PC-3 (cell line): ENCODE measurements around the gene CHP2. TPM values are rescaled to one million over a fixed set of nuclear protein-coding genes. Genes with fewer than 3 reads are reported as not detected.

ENCODE experiments used
- ATAC-seq: fragments of 200-7000 bp; cut with Tn5 transposase; 2 replicates; pipeline ENCODE4 v1.9.1; 2020; ENCODE audit warnings: mild to moderate bottlenecking, moderate library complexity
- BruUV-seq: library from RNA; stranded (reverse); fragments of 400-500 nt; replicated peaks from 2 replicates; lab custom pipeline; 2021; lab: Mats Ljungman, UMichigan
- CTCF ChIA-PET: fragments of 300-600 bp; sonication (Branson Sonifier 250); formaldehyde crosslinking; loops from one replicate; lab custom pipeline; 2022; ENCODE audit warnings: antibody characterized with exemption; lab: Charles Lee
- POLR2A ChIA-PET: fragments of 300-600 bp; sonication (Branson Sonifier 250); formaldehyde crosslinking; loops from one replicate; lab custom pipeline; 2022; ENCODE audit warnings: antibody characterized with exemption; ENCODE audit not compliant: unreplicated experiment; lab: Charles Lee
- DNase-seq: peaks from one replicate; pipeline ENCODE4 v3.0.0-alpha.2; 2015
- H2AFZ ChIP-seq: fragments of 300-600 bp; sonication (generic); 2 replicates; pipeline ENCODE4 v1.6.0; 2016; ENCODE audit warnings: antibody characterized with exemption, low read length
- H3F3A ChIP-seq: fragments of 300-600 bp; sonication (generic); one replicate; pipeline ENCODE4 v1.6.0; 2017; ENCODE audit warnings: antibody characterized with exemption, low read length, control low read depth, mild to moderate bottlenecking; ENCODE audit not compliant: unreplicated experiment
- H3K27ac ChIP-seq: fragments of 300-600 bp; sonication (generic); 2 replicates; pipeline ENCODE4 v1.5.1; 2016; ENCODE audit warnings: mild to moderate bottlenecking, low read length
- H3K27me3 ChIP-seq: fragments of 300-600 bp; sonication (generic); 2 replicates; pipeline ENCODE4 v1.6.1; 2016; ENCODE audit warnings: low read length, mixed read lengths
- H3K36me3 ChIP-seq: fragments of 300-600 bp; sonication (generic); 2 replicates; pipeline ENCODE4 v1.6.1; 2016; ENCODE audit warnings: low read depth, mixed run types, low read length, mixed read lengths
- H3K4me1 ChIP-seq: fragments of 300-600 bp; sonication (generic); 2 replicates; pipeline ENCODE4 v1.5.1; 2016; ENCODE audit warnings: low read length; ENCODE audit not compliant: insufficient read depth
- H3K4me2 ChIP-seq: fragments of 300-600 bp; sonication (generic); 2 replicates; pipeline ENCODE4 v1.6.0; 2016; ENCODE audit warnings: low read length
- H3K4me3 ChIP-seq: fragments of 300-600 bp; sonication (generic); 2 replicates; pipeline ENCODE4 v1.5.1; 2016; ENCODE audit warnings: mild to moderate bottlenecking, low read length, mixed read lengths
- H3K79me2 ChIP-seq: fragments of 300-600 bp; sonication (generic); 2 replicates; pipeline ENCODE4 v1.6.1; 2017; ENCODE audit warnings: low read length, mixed read lengths
- H3K9ac ChIP-seq: fragments of 300-600 bp; sonication (generic); 2 replicates; pipeline ENCODE4 v1.6.0; 2016; ENCODE audit warnings: mild to moderate bottlenecking, low read length
- H3K9me2 ChIP-seq: fragments of 300-600 bp; sonication (generic); replicated peaks from 2 replicates; pipeline ENCODE4 v1.6.1; 2016; ENCODE audit warnings: mixed run types, low read length, mixed read lengths
- H3K9me3 ChIP-seq: fragments of 300-600 bp; sonication (generic); 2 replicates; pipeline ENCODE4 v1.6.1; 2016; ENCODE audit warnings: low read length, mixed read lengths
- H4K20me1 ChIP-seq: fragments of 300-600 bp; sonication (generic); 2 replicates; pipeline ENCODE4 v1.6.1; 2016; ENCODE audit warnings: low read length, mixed read lengths
- EZH2 ChIP-seq: fragments of 300-600 bp; sonication (generic); IDR thresholded peaks from one replicate; pipeline ENCODE4 v1.6.1; 2017; ENCODE audit warnings: antibody characterized with exemption, mild to moderate bottlenecking, low read length; ENCODE audit not compliant: unreplicated experiment
- EZH2phosphoT487 ChIP-seq: fragments of 300-600 bp; sonication (generic); IDR thresholded peaks from 2 replicates; pipeline ENCODE4 v1.6.1; 2018; ENCODE audit warnings: mild to moderate bottlenecking, antibody characterized with exemption, low read length, borderline replicate concordance
- intact Hi-C: fragments of 100-400 bp; cut with micrococcal nuclease; formaldehyde crosslinking; loops from 2 replicates; pipeline ENCODE4 v1.9.0; 2023
- total RNA-seq: library from RNA; depleted of rRNA; stranded (reverse); fragments of >200 nt; gene quantifications from 2 replicates; pipeline ENCODE4 v1.2.3, GENCODE V29; 2014
- TF ChIP-seq, protein P1 (sequence below): fragments of 300-600 bp; sonication (generic); conservative IDR thresholded peaks from 2 replicates; pipeline ENCODE4 v1.5.1; 2017; ENCODE audit warnings: antibody characterized with exemption, low read depth, mild to moderate bottlenecking, low read length

The CHP2 gene
- total RNA-seq, 1 experiment from 2014 or later, result not detected

DNA sequence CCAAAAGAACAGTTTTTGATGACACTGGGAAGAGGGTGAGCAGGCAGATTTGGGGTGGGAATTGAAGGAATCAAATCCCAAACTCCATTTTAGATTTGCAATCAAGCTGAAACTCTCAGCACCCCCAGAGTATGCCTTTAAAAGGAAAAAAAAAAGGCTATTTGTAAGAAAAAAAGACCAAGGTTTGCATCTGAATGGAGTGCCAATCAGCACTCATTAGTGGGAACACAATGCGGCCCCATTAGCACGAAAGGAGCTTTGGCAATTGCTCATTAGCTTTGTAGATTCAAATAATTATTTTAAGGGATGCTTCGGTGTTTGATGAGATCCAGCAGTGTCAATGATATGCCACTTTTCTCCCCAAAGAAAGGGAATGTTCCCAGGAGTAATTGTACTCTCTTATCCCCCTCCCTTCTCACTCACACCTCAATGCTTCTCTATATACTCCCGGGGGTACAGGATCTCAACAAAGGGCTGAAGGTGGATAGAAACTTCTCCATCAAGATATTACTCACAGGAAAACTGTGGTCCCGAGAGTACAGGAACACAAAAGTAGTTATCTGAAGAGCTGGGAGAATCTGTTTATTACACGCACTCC is 32.2 kb downstream of the CHP2 start:
- no peaks in the 10 kb centered on the region for H4K20me1 ChIP-seq
- H3K9me2 ChIP-seq, result no peaks in the 10 kb centered on the region
- no peaks in the 10 kb centered on the region for H3K79me2 ChIP-seq
- H3K27me3 ChIP-seq, result 0 out of 2 replicates have a peak, but pooled peaks cover 3% of the 10 kb centered on the region
- H3K4me2 ChIP-seq, result no peak overlapping the region
- DNase-seq (no peak), ATAC-seq (no peak)
- TF ChIP-seq, protein P1, sequence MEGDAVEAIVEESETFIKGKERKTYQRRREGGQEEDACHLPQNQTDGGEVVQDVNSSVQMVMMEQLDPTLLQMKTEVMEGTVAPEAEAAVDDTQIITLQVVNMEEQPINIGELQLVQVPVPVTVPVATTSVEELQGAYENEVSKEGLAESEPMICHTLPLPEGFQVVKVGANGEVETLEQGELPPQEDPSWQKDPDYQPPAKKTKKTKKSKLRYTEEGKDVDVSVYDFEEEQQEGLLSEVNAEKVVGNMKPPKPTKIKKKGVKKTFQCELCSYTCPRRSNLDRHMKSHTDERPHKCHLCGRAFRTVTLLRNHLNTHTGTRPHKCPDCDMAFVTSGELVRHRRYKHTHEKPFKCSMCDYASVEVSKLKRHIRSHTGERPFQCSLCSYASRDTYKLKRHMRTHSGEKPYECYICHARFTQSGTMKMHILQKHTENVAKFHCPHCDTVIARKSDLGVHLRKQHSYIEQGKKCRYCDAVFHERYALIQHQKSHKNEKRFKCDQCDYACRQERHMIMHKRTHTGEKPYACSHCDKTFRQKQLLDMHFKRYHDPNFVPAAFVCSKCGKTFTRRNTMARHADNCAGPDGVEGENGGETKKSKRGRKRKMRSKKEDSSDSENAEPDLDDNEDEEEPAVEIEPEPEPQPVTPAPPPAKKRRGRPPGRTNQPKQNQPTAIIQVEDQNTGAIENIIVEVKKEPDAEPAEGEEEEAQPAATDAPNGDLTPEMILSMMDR, result no peak
- TF ChIP-seq EZH2 (no peak), EZH2phosphoT487 (no peak)
- no peaks in the 10 kb centered on the region for H3F3A ChIP-seq
- BruUV-seq, result no TSS peak
- intact Hi-C loops, result no loop called here
- H3K36me3 ChIP-seq, result no peaks in the 10 kb centered on the region
- no peak overlapping the region for H3K4me3 ChIP-seq
- ChIA-PET POLR2A (no interaction called here), CTCF (no interaction called here)
- H3K9me3 ChIP-seq, result no peaks in the 10 kb centered on the region
- no peak overlapping the region for H2AFZ ChIP-seq
- H3K4me1 ChIP-seq, result no peaks in the 10 kb centered on the region
- no peak overlapping the region for H3K27ac ChIP-seq
- no peak overlapping the region for H3K9ac ChIP-seq

DNA sequence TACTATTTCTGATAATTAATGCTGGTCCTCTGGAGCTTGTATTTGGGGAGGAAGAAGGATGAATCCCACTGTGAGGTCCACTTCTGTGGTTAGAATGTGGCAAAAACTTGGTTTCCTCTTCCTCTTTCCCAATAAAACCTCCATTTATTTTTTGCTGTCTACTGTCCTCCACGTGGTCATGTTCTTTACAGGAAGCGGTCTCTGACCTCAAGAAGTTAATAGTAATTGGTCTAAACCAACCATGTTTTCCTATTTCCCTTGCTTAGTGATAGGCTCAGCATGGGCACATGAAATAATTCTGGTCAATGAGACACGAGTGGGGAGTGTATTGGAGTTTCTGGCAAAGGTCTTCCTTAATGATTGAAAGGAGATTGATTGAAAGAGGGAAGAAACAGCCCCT is 33.9 kb downstream of the CHP2 start:
- Histone ChIP-seq H3K27me3 (0 out of 2 replicates have a peak, but pooled peaks cover 3% of the 10 kb centered on the region), H3K36me3 (no peaks in the 10 kb centered on the region), H3K9ac (no peak overlapping the region), H3K79me2 (no peaks in the 10 kb centered on the region), H3K4me2 (no peak overlapping the region), H4K20me1 (no peaks in the 10 kb centered on the region), H3K4me1 (no peaks in the 10 kb centered on the region), H3F3A (no peaks in the 10 kb centered on the region), H3K9me2 (no peaks in the 10 kb centered on the region), H3K27ac (no peak overlapping the region), H3K9me3 (no peaks in the 10 kb centered on the region), H2AFZ (no peak overlapping the region), H3K4me3 (no peak overlapping the region)
- TF ChIP-seq, protein P1, result no peak
- TF ChIP-seq EZH2phosphoT487 (no peak), EZH2 (no peak)
- no peak for ATAC-seq
- no TSS peak for BruUV-seq
- POLR2A ChIA-PET, result no interaction called here
- intact Hi-C loops, result no loop called here
- no peak for DNase-seq
- CTCF ChIA-PET, result no interaction called here

DNA sequence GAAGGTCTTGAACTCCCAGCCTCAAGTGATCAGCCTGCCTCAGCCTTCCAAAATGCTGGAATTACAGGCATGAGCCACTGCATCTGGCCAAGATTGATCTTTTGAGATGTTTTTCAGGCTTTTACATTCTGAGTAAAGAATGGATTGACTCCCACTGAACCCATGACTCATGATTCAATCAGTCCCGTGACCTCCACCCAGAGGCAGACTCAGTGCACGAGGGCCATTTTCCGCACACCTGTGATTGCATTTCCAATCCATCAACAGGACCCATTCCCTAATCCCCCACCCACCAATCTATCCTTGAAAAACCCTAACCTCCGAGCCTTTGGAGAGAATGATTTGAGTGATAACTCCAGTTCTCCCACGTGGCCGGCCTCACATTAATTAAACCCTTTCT is 40.6 kb downstream of the CHP2 start:
- BruUV-seq, result no TSS peak
- H3K36me3 ChIP-seq, result no peaks in the 10 kb centered on the region
- H3K4me3 ChIP-seq, result no peak overlapping the region
- H3K4me1 ChIP-seq, result no peaks in the 10 kb centered on the region
- ChIA-PET POLR2A (no interaction called here), CTCF (no interaction called here)
- intact Hi-C loops, result no loop called here
- H3K27ac ChIP-seq, result no peak overlapping the region
- no peak overlapping the region for H3K4me2 ChIP-seq
- ATAC-seq (no peak), DNase-seq (no peak)
- no peaks in the 10 kb centered on the region for H4K20me1 ChIP-seq
- no peak overlapping the region for H3K9ac ChIP-seq
- no peaks in the 10 kb centered on the region for H3K9me2 ChIP-seq
- no peaks in the 10 kb centered on the region for H3K9me3 ChIP-seq
- H2AFZ ChIP-seq, result no peak overlapping the region
- H3F3A ChIP-seq, result no peaks in the 10 kb centered on the region
- TF ChIP-seq, protein P1, result no peak
- TF ChIP-seq EZH2phosphoT487, result no peak
- TF ChIP-seq EZH2, result no peak
- H3K27me3 ChIP-seq, result 0 out of 2 replicates have a peak, but pooled peaks cover 3% of the 10 kb centered on the region
- no peaks in the 10 kb centered on the region for H3K79me2 ChIP-seq
